Stimulated activated CD4-positive, alpha-beta T cell treated with anti-CD3 and anti-CD28 coated beads, Interleukin-2, amount 100 ng/mL, for 4 hours (primary cell): ENCODE measurements around the gene UGT2B17.
"Not testable (repeated sequence)": the region's sequence is repeated elsewhere in the genome, so short reads cannot be mapped to it uniquely, and the experiment has no call there.

ENCODE experiments used
- DNase-seq: peaks from one replicate; pipeline ENCODE4 v3.0.0-alpha.2; 2020; ENCODE audit warnings: low read depth

The UGT2B17 gene

GRCh38 chr4:68576272-68577125 lies at the start of gene UGT2B17:
Gene UGT2B17, minus strand, starts transcription at chr4:68576322. Its CDS starts 7,838 bp downstream, at chr4:68568484.
- no peak for DNase-seq

GRCh38 chr4:68622731-68623130 lies 46.6 kb upstream of the UGT2B17 start:
- not testable (repeated sequence) for DNase-seq

GRCh38 chr4:68617003-68617698 lies 41.0 kb upstream of the UGT2B17 start:
- DNase-seq, result no peak

- no peak for DNase-seq
These were observed 39.7 kb upstream of the UGT2B17 start for GRCh38 chr4:68615699-68616422.

- DNase-seq, result no peak
These were observed 37.6 kb upstream of the UGT2B17 start for GRCh38 chr4:68613752-68614151.

GRCh38 chr4:68606240-68606639 lies 30.1 kb upstream of the UGT2B17 start:
- no peak for DNase-seq

- DNase-seq, result no peak
These were observed 23.0 kb upstream of the UGT2B17 start for GRCh38 chr4:68599150-68599549.

GRCh38 chr4:68597482-68597881 lies 21.4 kb upstream of the UGT2B17 start:
- no peak for DNase-seq

GRCh38 chr4:68594678-68595077 lies 18.6 kb upstream of the UGT2B17 start:
- no peak for DNase-seq

GRCh38 chr4:68593112-68593511 lies 17.0 kb upstream of the UGT2B17 start:
- DNase-seq, result no peak

GRCh38 chr4:68592673-68593072 lies 16.6 kb upstream of the UGT2B17 start:
- DNase-seq, result no peak

- DNase-seq, result no peak
These were observed 15.1 kb upstream of the UGT2B17 start for GRCh38 chr4:68591204-68591603.

- DNase-seq, result no peak
These were observed 13.7 kb upstream of the UGT2B17 start for GRCh38 chr4:68589790-68590189.

- no peak for DNase-seq
These were observed 6.2 kb upstream of the UGT2B17 start for GRCh38 chr4:68582339-68582717.

GRCh38 chr4:68581383-68582338 lies 5.5 kb upstream of the UGT2B17 start:
- DNase-seq, result no peak

GRCh38 chr4:68577590-68577989 lies 1.5 kb upstream of the UGT2B17 start:
- no peak for DNase-seq

GRCh38 chr4:68575636-68576035 lies 486 bp downstream of the UGT2B17 start:
- DNase-seq, result not testable (repeated sequence)

- DNase-seq, result no peak
These were observed 1.0 kb downstream of the UGT2B17 start for GRCh38 chr4:68575081-68575480.

- DNase-seq, result no peak
These were observed 3.4 kb downstream of the UGT2B17 start for GRCh38 chr4:68572653-68573170.

GRCh38 chr4:68570122-68570507 lies 6.0 kb downstream of the UGT2B17 start:
- no peak for DNase-seq

GRCh38 chr4:68569466-68570121 lies 6.5 kb downstream of the UGT2B17 start:
- no peak for DNase-seq
